ENCODE measurements around the gene CCKAR.

DNA sequence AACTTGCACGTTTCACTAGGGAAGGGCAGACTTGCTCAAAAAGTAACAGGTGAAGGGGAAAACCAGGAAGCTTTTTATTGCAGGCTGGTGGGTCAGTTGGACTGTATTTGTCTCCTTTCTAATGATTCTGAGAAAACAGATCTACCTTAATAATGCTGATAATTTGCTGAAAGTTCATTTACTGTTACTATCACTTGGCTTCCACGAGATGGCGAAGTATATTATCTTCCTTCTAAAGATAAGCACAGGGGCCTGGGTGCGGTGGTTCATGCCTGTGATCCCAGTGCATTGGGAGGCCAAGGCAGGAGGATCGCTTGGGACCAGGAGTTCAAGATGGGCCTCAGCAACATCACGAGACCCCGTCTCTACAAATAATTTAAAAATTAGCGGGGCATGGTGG, 16.4 kb downstream of the CCKAR start:
- TF ChIP-seq GATA3 (IDR thresholded peaks at IDR 0.05; ENCODE audit: low read depth, low read length) (no peak), GATA2 (IDR thresholded peaks at IDR 0.05; ENCODE audit: low read depth, low read length) (no peak)

All from SH-SY5Y (cell line).